ENCODE measurements around the gene TSHB. TPM values are rescaled to one million over a fixed set of nuclear protein-coding genes. Genes with fewer than 3 reads are reported as not detected.

Gene TSHB
- total RNA-seq, 4 donors from 2014 or later = not detected

- no peak overlapping the region for H3K27ac ChIP-seq
- peaks cover 32% of the 10 kb centered on the region for H3K4me1 ChIP-seq
- TF ChIP-seq POLR2A (IDR thresholded peaks at IDR 0.05) (no peak), POLR2AphosphoS5 (IDR thresholded peaks at IDR 0.05) (no peak), EP300 (IDR thresholded peaks at IDR 0.05) (no peak), CTCF (IDR thresholded peaks at IDR 0.05) (no peak)
These were observed 37.7 kb downstream of the TSHB start for GRCh38 chr1:115067161-115067859.

GRCh38 chr1:115068826-115069585 is 39.4 kb downstream of the TSHB start:
- peaks cover 6% of the 10 kb centered on the region for H3K27me3 ChIP-seq
- H3K4me3 ChIP-seq = no peak overlapping the region
- 43% methylated on average over 12 of the region's 12 CpGs for WGBS
- peaks cover 26% of the 10 kb centered on the region for H3K4me1 ChIP-seq
- H3K9me3 ChIP-seq = no peaks in the 10 kb centered on the region
- H3K36me3 ChIP-seq = no peaks in the 10 kb centered on the region
- TF ChIP-seq CTCF (IDR thresholded peaks at IDR 0.05) = no peak
- no peak for TF ChIP-seq POLR2A (IDR thresholded peaks at IDR 0.05)
- TF ChIP-seq EP300 (IDR thresholded peaks at IDR 0.05) = no peak
- TF ChIP-seq POLR2AphosphoS5 (IDR thresholded peaks at IDR 0.05) = no peak
- H3K27ac ChIP-seq = no peak overlapping the region
- DNase-seq (ENCODE audit: low spot score in 2 of 2) = no peak

More at GRCh38 chr1:115067161-115067859, 37.7 kb downstream of the TSHB start:
- no peaks in the 10 kb centered on the region for H3K9me3 ChIP-seq
- no peak overlapping the region for H3K4me3 ChIP-seq
- WGBS = 67% methylated on average over 7 of the region's 8 CpGs
- no peaks in the 10 kb centered on the region for H3K36me3 ChIP-seq
- DNase-seq (ENCODE audit: low spot score in 2 of 2) = no peak
- H3K27me3 ChIP-seq = no peaks in the 10 kb centered on the region

GRCh38 chr1:115069659-115070308 is 40.2 kb downstream of the TSHB start:
- no peak for DNase-seq (ENCODE audit: low spot score in 2 of 2)
- H3K27ac ChIP-seq = no peak overlapping the region
- 50% methylated on average over 7 of the region's 7 CpGs for WGBS

GRCh38 chr1:115071012-115071664 is 41.5 kb downstream of the TSHB start:
- WGBS = 88% methylated on average over 6 of the region's 6 CpGs
- H3K27me3 ChIP-seq = peaks cover 11% of the 10 kb centered on the region
- TF ChIP-seq POLR2A (IDR thresholded peaks at IDR 0.05) (no peak), EP300 (IDR thresholded peaks at IDR 0.05) (no peak), CTCF (IDR thresholded peaks at IDR 0.05) (no peak), POLR2AphosphoS5 (IDR thresholded peaks at IDR 0.05) (no peak)

More at GRCh38 chr1:115069659-115070308, 40.2 kb downstream of the TSHB start:
- TF ChIP-seq EP300 (IDR thresholded peaks at IDR 0.05) (no peak), CTCF (IDR thresholded peaks at IDR 0.05) (no peak), POLR2A (IDR thresholded peaks at IDR 0.05) (no peak), POLR2AphosphoS5 (IDR thresholded peaks at IDR 0.05) (no peak)
- Histone ChIP-seq H3K4me3 (no peak overlapping the region), H3K4me1 (peaks cover 23% of the 10 kb centered on the region), H3K36me3 (no peaks in the 10 kb centered on the region), H3K27me3 (peaks cover 9% of the 10 kb centered on the region), H3K9me3 (no peaks in the 10 kb centered on the region)

More at GRCh38 chr1:115071012-115071664, 41.5 kb downstream of the TSHB start:
- Histone ChIP-seq H3K4me3 (no peak overlapping the region), H3K4me1 (peaks cover 22% of the 10 kb centered on the region), H3K27ac (no peak overlapping the region), H3K9me3 (no peaks in the 10 kb centered on the region), H3K36me3 (no peaks in the 10 kb centered on the region)
- no peak for DNase-seq (ENCODE audit: low spot score in 2 of 2)

Measured in suprapubic skin (tissue), 4 donors.